Large intestine (tissue), 12 donors: ENCODE results near the gene TBC1D7. TPM values are rescaled to one million over a fixed set of nuclear protein-coding genes. Genes with fewer than 3 reads are reported as not detected.
A peak's percentile ranks its signal among the peaks of the same experiment; 100 is the strongest.

Experiments
- DNase-seq, 2 donors: peaks; one replicate each; pipeline versions ENCODE4 v3.0.0 to v3.0.0-alpha.2; 2013
- H3K27ac ChIP-seq: one replicate; pipeline ENCODE4 v1.5.1; 2013; ENCODE audit warnings: low read length
- H3K27me3 ChIP-seq: 2 replicates; pipeline ENCODE4 v1.6.1; 2013; ENCODE audit warnings: low read length; ENCODE audit not compliant: control insufficient read depth, insufficient read depth
- H3K36me3 ChIP-seq: 2 replicates; pipeline ENCODE4 v1.6.1; 2013; ENCODE audit warnings: low read length; ENCODE audit not compliant: control insufficient read depth, insufficient read depth
- H3K4me1 ChIP-seq: one replicate; pipeline ENCODE4 v1.6.1; 2013; ENCODE audit warnings: low read length; ENCODE audit not compliant: control insufficient read depth, insufficient read depth
- H3K4me3 ChIP-seq: one replicate; pipeline ENCODE4 v1.5.1; 2013; ENCODE audit warnings: low read length
- H3K9me3 ChIP-seq: one replicate; pipeline ENCODE4 v1.6.1; 2013; ENCODE audit warnings: mild to moderate bottlenecking, low read depth, low read length, moderate library complexity; ENCODE audit not compliant: control insufficient read depth
- WGBS: methylation state at CpG from one replicate; pipeline ENCODE4 v1.1.5; 2013; ENCODE audit warnings: low lambda C conversion rate; ENCODE audit not compliant: insufficient coverage; 5-methylcytosine and 5-hydroxymethylcytosine counted together
- long read RNA-seq, 11 donors: transcript quantifications; one replicate each; lab custom pipeline, GENCODE V29; 2026
- polyA plus RNA-seq: library from polyadenylated mRNA; unstranded; fragments of 120-200 nt; gene quantifications from one replicate; pipeline ENCODE4 v1.2.1, GENCODE V29; 2013

The TBC1D7 gene
- 15.6 TPM for polyA plus RNA-seq
- long read RNA-seq, donor 1, partial matches to known transcripts, result 0 of 2 reads
- long read RNA-seq, donor 1, other reads (novel, unspliced or antisense), result 0 of 2 reads
- long read RNA-seq, donor 2, partial matches to known transcripts, result 0 of 4 reads
- long read RNA-seq, donor 2, other reads (novel, unspliced or antisense), result 0 of 4 reads
- long read RNA-seq, donor 3, partial matches to known transcripts, result 0 of 6 reads
- long read RNA-seq, donor 3, other reads (novel, unspliced or antisense), result 0 of 6 reads
- long read RNA-seq, donor 4, result 0 reads
- long read RNA-seq, donor 5, partial matches to known transcripts, result 0 of 2 reads
- long read RNA-seq, donor 5, other reads (novel, unspliced or antisense), result 0 of 2 reads
- long read RNA-seq, donor 6, partial matches to known transcripts, result 0 of 4 reads
- long read RNA-seq, donor 6, other reads (novel, unspliced or antisense), result 0 of 4 reads
- long read RNA-seq, donor 7, partial matches to known transcripts, result 0 of 2 reads
- long read RNA-seq, donor 7, other reads (novel, unspliced or antisense), result 0 of 2 reads
- long read RNA-seq, donor 8, partial matches to known transcripts, result 0 of 4 reads
- long read RNA-seq, donor 8, other reads (novel, unspliced or antisense), result 0 of 4 reads
- long read RNA-seq, donor 9, result 0 reads
- long read RNA-seq, donor 10, transcript TBC1D7-202 (8 exons, 1,116 nt), result major isoform, 5 of 5 reads
- long read RNA-seq, donor 10, partial matches to known transcripts, result 0 of 5 reads
- long read RNA-seq, donor 10, other reads (novel, unspliced or antisense), result 0 of 5 reads
- long read RNA-seq, donor 11, result 0 reads

DNA sequence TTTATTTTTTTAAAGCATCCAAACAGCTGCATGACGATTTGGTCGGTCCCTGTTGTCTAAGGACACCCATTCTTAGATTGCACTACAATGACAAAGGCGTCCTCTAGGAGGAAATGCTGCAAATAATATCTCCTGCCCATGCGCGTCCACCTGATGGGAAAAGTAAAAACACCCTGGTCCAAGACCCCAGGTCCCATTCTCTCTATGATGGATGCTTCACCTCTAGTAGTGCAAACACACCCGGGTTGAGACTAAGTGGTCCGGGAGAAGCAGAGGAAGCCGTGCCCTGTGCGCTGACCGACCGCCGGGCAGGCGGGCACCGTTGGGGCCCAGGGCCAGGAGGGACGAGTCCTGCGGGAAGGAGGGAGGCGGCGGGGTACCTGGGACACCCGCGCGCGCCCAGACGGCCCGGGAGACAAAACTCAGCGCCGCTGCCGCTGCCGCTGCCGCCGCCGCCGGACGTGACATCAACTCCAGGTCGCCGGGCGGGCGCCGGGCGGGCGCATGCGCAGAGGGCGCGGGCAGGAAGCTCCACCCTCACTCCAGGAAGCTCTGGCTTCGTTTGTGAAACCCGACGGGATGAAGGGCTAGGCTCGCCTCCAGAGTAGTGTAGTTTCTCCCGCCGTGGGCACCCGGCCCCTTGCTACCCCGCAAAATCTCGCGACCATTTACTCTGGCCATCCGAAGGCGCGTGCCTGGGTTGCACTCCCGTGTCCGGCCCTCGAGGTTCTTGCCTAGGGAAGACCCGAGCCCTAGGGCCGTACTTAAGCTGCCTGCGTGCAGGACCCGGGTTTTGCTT, at the start of gene TBC1D7:
Gene TBC1D7 (minus strand): TSS at position 462 of the 799 bp plus-strand sequence. CDS start 1,639 bp downstream, outside the sequence.
- H3K4me1 ChIP-seq, result no peaks in the 10 kb centered on the region
- peak; percentile 94 to 95 for DNase-seq
- WGBS, result no CpG with 5 or more reads among the region's 63 CpGs
- H3K27ac ChIP-seq, result peak within 1 kb of the TSS; percentile 91
- peak within 1 kb of the TSS; percentile 68 for H3K4me3 ChIP-seq
- peaks cover 15% of the 10 kb centered on the region for H3K36me3 ChIP-seq
- no peaks in the 10 kb centered on the region for H3K27me3 ChIP-seq
- H3K9me3 ChIP-seq, result no peaks in the 10 kb centered on the region

DNA sequence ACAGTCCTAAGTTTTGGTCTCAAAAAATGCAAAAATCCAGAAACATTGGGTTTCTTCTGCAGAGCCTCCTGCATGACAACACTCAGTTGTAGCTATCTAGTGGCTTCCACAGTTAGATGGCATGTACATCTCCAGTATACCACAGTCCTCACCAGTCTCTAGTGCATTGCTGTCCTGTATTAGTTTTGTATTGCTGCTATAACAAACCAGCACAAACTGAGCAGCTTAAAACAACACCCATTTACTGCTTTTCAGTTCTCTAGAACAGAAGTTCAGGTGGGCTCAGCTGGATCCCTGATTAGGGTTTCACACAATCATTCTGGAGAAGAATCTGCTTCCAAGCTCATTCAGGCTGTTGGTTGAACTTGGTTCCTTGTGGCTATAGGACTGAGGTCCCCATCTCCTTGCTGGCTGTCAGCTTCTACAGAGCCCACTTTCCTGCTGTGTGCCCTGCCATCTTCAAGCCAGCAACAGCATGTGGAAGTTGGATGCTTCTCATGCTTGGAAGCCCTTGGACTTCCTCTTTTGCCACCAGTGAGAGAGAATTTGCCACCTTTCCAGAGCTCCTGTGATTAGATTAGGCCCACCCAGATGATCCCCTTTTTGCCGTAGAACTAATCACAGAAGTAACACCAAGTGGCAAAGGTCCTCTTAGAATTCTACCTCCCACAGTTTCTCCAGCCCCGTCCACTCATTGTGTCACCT, 48.9 kb upstream of the TBC1D7 start:
- H3K4me1 ChIP-seq, result no peaks in the 10 kb centered on the region
- H3K36me3 ChIP-seq, result no peaks in the 10 kb centered on the region
- no peak for DNase-seq
- no peak overlapping the region for H3K4me3 ChIP-seq
- WGBS, result no CpG with 5 or more reads among the region's 2 CpGs
- H3K27me3 ChIP-seq, result peaks cover 2% of the 10 kb centered on the region
- H3K9me3 ChIP-seq, result no peaks in the 10 kb centered on the region
- H3K27ac ChIP-seq, result no peak overlapping the region

DNA sequence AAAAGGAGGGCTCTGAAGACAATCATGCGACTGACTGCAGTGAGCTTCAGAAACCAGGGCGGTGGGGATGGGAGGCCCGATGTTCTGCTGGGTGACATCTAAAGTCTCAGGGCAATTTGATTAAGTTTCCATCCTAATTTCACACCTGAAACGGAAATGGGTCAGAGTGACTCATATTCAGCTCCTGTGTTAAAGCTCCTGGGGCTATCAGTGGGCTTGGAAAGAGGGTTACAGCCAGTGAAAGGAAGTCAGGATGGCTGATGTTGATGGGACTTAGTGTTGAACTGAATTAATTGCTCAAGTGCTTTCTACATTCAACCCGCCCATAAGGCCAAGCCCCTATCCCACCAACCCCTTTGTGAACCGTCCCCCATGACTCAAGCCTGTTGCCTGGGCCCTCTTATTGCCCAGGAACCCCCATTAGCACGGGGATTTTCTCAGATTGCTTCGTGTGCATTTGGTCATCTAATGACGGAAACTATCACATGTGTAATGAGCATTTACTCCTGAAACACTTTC, 47.1 kb upstream of the TBC1D7 start:
- no peak overlapping the region for H3K4me3 ChIP-seq
- peaks cover 2% of the 10 kb centered on the region for H3K27me3 ChIP-seq
- H3K27ac ChIP-seq, result no peak overlapping the region
- H3K9me3 ChIP-seq, result no peaks in the 10 kb centered on the region
- WGBS, result 100% methylated on average over 1 of the region's 9 CpGs
- DNase-seq, result no peak
- H3K36me3 ChIP-seq, result no peaks in the 10 kb centered on the region
- H3K4me1 ChIP-seq, result no peaks in the 10 kb centered on the region

DNA sequence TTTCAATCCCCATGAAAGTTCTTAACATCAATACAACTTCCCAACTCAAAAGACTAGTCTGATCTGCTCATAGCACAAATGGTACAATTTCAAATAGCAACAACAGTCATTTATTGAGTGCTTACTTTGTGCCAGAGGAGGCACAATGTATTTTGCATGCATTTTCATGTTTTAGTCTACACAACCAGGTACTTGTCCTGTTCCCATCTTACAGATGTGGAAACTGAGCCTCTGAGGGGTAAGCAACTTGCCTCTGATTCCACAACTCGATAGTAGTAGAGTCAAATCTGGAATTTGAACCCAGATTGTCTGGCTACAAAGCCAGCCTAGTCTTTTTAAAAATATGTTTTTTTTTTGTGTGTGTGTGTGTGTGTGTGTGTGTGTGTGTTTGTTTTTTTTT, 45.6 kb upstream of the TBC1D7 start:
- no CpG with 5 or more reads among the region's 1 CpG for WGBS
- Histone ChIP-seq H3K4me1 (no peaks in the 10 kb centered on the region), H3K36me3 (no peaks in the 10 kb centered on the region), H3K4me3 (no peak overlapping the region), H3K27ac (no peak overlapping the region), H3K27me3 (peaks cover 2% of the 10 kb centered on the region), H3K9me3 (no peaks in the 10 kb centered on the region)
- no peak for DNase-seq

DNA sequence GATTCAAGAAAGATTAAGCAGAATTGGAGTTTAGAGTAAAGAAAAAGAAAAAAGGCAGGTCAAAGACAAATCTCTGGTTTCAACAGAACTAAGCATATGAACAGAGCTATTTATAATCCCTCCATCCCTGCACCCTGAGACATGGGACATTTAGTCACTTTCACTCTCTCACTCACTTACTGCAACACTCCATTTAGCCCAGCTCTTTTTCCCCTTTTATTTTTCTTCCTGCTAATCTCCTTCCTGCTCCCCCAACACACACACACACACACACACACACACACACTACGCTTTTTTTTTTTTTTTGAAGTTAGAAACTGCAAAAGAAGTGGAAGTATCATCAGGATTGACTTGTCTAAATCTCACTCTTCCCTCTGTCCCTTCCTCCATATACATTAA, 45.1 kb upstream of the TBC1D7 start:
- H3K27me3 ChIP-seq, result peaks cover 2% of the 10 kb centered on the region
- no CpG with 5 or more reads among the region's 1 CpG for WGBS

DNA sequence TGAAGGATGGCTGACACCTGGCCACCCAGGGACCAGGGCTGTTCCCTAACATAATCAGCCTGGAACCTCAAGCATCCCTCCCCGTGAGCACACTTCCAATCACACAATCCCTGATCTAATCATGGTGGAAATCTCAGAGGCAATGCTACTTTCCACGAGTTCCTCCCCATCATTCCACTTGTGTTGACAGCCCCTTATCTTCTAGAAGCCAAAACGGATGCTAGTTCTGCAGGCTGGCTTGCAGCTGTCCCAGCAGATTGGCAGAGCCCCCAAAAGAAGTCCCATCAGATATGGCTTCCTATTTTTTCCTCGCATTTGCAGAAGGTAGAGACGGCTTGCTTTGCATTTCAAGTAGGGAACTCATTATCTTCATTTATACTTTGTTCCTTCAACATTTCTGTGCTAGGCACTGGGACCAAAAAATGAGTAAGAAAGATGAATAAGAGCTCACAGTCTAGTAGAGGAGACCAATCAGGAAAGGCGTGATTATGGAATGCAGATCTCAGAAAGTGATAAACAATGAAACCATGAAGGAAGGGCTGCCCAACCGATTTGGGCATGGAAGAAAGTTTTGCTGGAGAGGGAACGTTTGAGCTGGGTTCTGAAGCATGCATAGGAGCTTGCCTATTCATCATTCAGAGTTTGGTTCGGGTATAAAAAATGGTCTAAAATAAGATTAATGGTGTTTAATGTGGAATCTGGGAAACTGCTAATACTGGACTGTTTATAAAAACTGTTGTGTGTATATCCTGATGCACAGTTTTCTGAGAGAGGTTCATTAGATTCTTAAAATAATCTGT, 44.6 kb upstream of the TBC1D7 start:
- Histone ChIP-seq H3K4me3 (no peak overlapping the region), H3K4me1 (no peaks in the 10 kb centered on the region), H3K36me3 (no peaks in the 10 kb centered on the region), H3K27ac (no peak overlapping the region), H3K27me3 (peaks cover 2% of the 10 kb centered on the region), H3K9me3 (no peaks in the 10 kb centered on the region)
- DNase-seq, result no peak
- 100% methylated on average over 1 of the region's 9 CpGs for WGBS

More for the DNA sequence above, 45.1 kb upstream of the TBC1D7 start:
- Histone ChIP-seq H3K4me3 (no peak overlapping the region), H3K4me1 (no peaks in the 10 kb centered on the region), H3K27ac (no peak overlapping the region), H3K36me3 (no peaks in the 10 kb centered on the region), H3K9me3 (no peaks in the 10 kb centered on the region)
- DNase-seq, result no peak

DNA sequence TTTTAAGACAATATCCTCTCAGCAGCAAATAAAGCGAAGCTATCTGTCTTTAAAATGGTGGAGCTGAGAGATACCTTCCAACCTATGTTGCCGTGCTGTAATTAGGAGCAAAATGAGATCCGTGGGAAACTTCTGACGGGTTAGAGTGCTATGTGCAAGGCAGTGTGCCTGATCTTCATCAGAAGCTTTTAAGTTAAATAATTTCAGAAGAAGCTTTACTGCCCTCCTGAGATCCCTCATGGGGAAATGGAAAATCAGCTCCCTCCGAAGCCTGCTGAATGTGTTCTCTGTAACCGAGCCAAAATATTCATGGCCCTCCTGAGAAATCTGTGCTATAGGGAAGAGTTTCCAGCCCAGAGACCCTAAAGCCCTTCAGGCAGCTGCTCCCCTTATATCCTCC, 43.7 kb upstream of the TBC1D7 start:
- H3K4me1 ChIP-seq, result no peaks in the 10 kb centered on the region
- no peak overlapping the region for H3K4me3 ChIP-seq
- no peak overlapping the region for H3K27ac ChIP-seq
- no peak for DNase-seq
- H3K36me3 ChIP-seq, result no peaks in the 10 kb centered on the region
- H3K27me3 ChIP-seq, result no peaks in the 10 kb centered on the region
- WGBS, result no CpG with 5 or more reads among the region's 6 CpGs
- no peaks in the 10 kb centered on the region for H3K9me3 ChIP-seq

DNA sequence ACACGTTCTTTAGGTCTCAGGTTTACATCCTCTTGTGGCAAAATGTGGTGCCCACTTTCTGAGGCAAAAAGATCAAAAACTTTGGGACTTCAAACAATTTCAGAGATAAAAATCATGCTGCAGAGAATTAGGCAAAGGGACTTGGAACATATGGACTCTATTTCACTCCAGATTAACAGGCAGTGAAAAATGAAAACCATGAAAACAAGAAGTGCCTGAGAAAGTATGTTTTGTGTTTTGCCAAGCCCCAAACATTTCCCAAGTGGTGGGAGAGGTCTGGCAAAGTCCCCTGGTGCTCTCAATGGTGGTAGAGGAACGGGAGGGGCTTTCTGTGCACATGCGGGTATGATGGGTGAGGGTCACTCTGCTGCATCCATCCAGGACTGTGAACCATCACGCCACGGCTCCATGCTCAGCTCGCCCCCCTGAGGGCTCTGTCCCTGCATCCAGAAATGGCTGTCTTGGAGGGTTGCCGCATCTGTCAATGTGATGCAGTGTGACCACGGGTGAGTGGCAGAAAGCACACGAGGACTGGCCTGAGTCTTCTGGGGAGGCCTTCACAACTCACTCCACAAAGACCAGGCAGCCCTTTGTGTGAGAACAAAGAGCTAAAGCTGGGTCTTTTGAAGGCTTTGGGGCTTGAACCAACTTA, 43.2 kb upstream of the TBC1D7 start:
- H3K27me3 ChIP-seq, result no peaks in the 10 kb centered on the region
- no peaks in the 10 kb centered on the region for H3K36me3 ChIP-seq
- H3K9me3 ChIP-seq, result no peaks in the 10 kb centered on the region
- no CpG with 5 or more reads among the region's 9 CpGs for WGBS
- H3K4me1 ChIP-seq, result no peaks in the 10 kb centered on the region
- H3K27ac ChIP-seq, result no peak overlapping the region
- H3K4me3 ChIP-seq, result no peak overlapping the region
- no peak for DNase-seq

DNA sequence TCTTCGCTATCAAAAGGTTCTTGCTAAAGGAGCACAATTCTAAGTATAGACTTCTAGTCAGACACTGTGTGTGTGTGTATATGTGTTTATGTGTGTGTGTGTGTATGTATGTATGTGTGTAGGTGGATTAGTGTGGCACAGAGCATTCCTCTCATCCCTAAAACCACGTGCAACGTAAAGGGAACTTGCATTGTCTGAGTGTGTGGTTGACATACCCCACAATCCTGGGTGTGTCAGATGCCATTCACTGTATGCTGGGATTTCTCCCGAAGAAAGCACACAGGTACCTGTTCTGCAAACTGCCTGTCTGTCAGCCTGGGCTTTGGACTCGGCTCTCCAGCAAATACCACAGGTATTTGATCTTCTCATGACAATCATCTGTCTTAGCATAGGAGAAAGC, 42.3 kb upstream of the TBC1D7 start:
- Histone ChIP-seq H3K36me3 (no peaks in the 10 kb centered on the region), H3K27ac (no peak overlapping the region), H3K9me3 (no peaks in the 10 kb centered on the region), H3K4me3 (no peak overlapping the region), H3K27me3 (no peaks in the 10 kb centered on the region), H3K4me1 (no peaks in the 10 kb centered on the region)
- no peak for DNase-seq
- WGBS, result no CpG with 5 or more reads among the region's 5 CpGs
